ENCODE results near the gene RGS7BP.

RGS7BP gene

DNA sequence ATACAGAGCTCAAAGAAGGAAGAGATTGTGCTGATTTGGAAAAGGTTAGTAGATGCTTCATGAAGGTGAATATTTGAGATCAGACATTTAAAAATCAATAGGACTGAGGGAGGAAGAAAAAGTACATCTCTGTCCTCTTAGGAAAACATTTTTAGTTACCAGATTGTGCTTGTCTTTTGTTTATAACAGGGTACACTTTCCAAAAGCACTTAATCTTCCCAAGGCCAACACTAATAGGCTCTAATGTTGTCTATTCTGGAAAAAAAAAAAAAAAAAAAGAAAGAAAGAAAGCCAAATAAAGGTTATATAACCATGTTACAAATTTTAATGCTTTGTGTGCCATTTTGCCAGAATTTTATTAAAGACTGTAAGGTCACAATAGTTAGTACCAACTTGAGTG lies 139.0 kb downstream of the RGS7BP start:
- no peak for TF ChIP-seq SUZ12 (IDR thresholded peaks at IDR 0.05; ENCODE audit: extremely low read depth, insufficient read depth, insufficient read length)
- TF ChIP-seq YY1 (IDR thresholded peaks at IDR 0.05; ENCODE audit: insufficient read depth, insufficient read length), result no peak
- no peak for TF ChIP-seq ZNF274 (IDR thresholded peaks at IDR 0.05; ENCODE audit: low read depth, low read length)
- DNase-seq (ENCODE audit: low read depth, low spot score), result no peak
- no peaks in the 10 kb centered on the region for H3K36me3 ChIP-seq (ENCODE audit: insufficient read depth, insufficient read length, low read length)

DNA sequence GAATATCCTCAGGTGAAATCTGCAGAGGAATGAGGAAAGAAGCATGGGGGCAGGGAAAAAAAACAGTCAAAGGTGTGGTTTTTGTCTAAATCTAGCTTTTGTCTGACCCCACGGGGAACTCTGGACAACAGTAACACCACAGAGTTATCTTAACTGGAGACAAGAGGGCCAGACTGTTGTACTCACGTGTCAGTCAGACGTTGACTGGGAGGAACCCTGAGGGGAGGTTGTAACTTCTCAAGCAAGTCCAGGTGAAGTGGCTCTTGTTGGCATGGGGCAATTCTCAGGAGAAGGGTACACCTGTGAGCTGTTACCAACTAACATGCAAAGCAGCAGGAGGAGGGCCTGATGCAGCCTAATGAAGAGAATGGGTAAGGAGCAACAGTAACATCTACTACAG lies 140.4 kb downstream of the RGS7BP start:
- Histone ChIP-seq H3K27me3 (ENCODE audit: insufficient read depth, insufficient read length) (no peaks in the 10 kb centered on the region), H3K4me3 (ENCODE audit: insufficient read length, low read depth) (no peak overlapping the region), H3K4me1 (ENCODE audit: insufficient read depth, insufficient read length) (no peaks in the 10 kb centered on the region), H3K9me3 (ENCODE audit: insufficient read depth, low read length) (0 out of 2 replicates have a peak, but pooled peaks cover 2% of the 10 kb centered on the region), H3K36me3 (ENCODE audit: insufficient read depth, insufficient read length, low read length) (no peaks in the 10 kb centered on the region), H3K9ac (ENCODE audit: insufficient read length, low read depth) (no peak overlapping the region)
- DNase-seq (ENCODE audit: low read depth, low spot score), result no peak
- TF ChIP-seq SUZ12 (IDR thresholded peaks at IDR 0.05; ENCODE audit: extremely low read depth, insufficient read depth, insufficient read length), result no peak
- no peak for TF ChIP-seq ZNF274 (IDR thresholded peaks at IDR 0.05; ENCODE audit: low read depth, low read length)
- no peak for TF ChIP-seq YY1 (IDR thresholded peaks at IDR 0.05; ENCODE audit: insufficient read depth, insufficient read length)

More for the DNA sequence above, 139.0 kb downstream of the RGS7BP start:
- no peak overlapping the region for H3K9ac ChIP-seq (ENCODE audit: insufficient read length, low read depth)
- H3K4me1 ChIP-seq (ENCODE audit: insufficient read depth, insufficient read length), result no peaks in the 10 kb centered on the region
- no peak overlapping the region for H3K4me3 ChIP-seq (ENCODE audit: insufficient read length, low read depth)
- no peaks in the 10 kb centered on the region for H3K27me3 ChIP-seq (ENCODE audit: insufficient read depth, insufficient read length)
- H3K9me3 ChIP-seq (ENCODE audit: insufficient read depth, low read length), result no peaks in the 10 kb centered on the region

DNA sequence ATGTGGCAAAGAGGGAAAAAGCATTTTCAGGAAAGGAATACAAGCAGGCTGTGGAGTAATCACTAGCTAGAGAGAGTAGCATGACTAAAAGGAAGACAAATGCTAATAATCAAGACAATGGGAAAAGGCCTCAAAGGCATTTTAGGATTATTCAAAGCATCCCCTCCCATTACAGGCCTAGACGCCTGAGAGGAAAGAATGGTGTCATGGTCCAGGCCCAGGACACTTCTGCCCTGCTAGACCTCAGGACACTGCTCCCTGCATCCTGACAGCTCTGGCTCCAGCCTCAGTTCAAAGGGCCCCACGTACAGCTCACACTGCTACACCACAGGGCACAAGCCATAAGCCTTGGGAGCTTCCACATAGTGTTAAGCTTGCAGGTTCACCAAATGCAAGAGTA lies 143.7 kb downstream of the RGS7BP start:
- Histone ChIP-seq H3K9ac (ENCODE audit: insufficient read length, low read depth) (no peak overlapping the region), H3K4me3 (ENCODE audit: insufficient read length, low read depth) (no peak overlapping the region), H3K9me3 (ENCODE audit: insufficient read depth, low read length) (0 out of 2 replicates have a peak, but pooled peaks cover 4% of the 10 kb centered on the region), H3K36me3 (ENCODE audit: insufficient read depth, insufficient read length, low read length) (no peaks in the 10 kb centered on the region), H3K4me1 (ENCODE audit: insufficient read depth, insufficient read length) (no peaks in the 10 kb centered on the region), H3K27me3 (ENCODE audit: insufficient read depth, insufficient read length) (no peaks in the 10 kb centered on the region)
- TF ChIP-seq SUZ12 (IDR thresholded peaks at IDR 0.05; ENCODE audit: extremely low read depth, insufficient read depth, insufficient read length) (no peak), ZNF274 (IDR thresholded peaks at IDR 0.05; ENCODE audit: low read depth, low read length) (no peak), YY1 (IDR thresholded peaks at IDR 0.05; ENCODE audit: insufficient read depth, insufficient read length) (no peak)
- peak; percentile 16 for DNase-seq (ENCODE audit: low read depth, low spot score)

DNA sequence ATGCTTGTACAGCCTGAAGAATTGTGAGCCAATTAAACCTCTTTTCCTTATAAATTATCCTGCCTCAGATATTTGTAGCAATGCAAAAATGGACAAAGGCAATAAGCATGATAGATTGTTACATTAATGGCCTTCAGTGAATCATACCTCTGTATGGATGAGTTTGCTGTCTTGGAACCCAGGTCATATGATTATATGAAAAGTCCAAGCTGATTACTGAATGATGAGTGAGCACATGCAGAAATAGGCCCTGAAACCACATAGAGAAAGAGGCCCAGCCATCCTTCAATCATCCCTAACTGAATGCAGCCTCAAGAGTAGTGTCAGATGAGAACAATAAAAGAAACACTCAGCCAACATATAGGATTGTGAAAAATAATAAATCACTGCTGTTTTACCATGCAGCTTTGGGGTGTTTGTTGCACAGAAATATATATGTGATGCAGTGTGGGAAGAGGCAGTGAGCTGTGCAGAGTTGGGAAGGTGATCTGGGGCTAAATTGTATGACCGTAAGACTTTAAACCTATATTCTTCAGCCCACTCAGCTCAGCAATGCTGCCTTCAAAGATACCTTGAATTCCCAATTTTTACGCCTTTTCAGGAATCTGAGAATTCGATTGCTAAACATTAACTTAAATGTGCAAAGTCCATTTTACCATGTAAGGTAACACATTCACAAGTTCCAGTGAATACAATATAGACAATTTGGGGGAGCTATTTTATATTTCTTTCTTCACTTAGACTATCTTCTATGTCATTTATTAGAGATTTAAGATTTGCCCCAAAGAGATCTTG lies 148.1 kb downstream of the RGS7BP start:
- Histone ChIP-seq H3K4me1 (ENCODE audit: insufficient read depth, insufficient read length) (no peaks in the 10 kb centered on the region), H3K27me3 (ENCODE audit: insufficient read depth, insufficient read length) (no peaks in the 10 kb centered on the region), H3K4me3 (ENCODE audit: insufficient read length, low read depth) (no peak overlapping the region), H3K9ac (ENCODE audit: insufficient read length, low read depth) (no peak overlapping the region), H3K36me3 (ENCODE audit: insufficient read depth, insufficient read length, low read length) (no peaks in the 10 kb centered on the region), H3K9me3 (ENCODE audit: insufficient read depth, low read length) (0 out of 2 replicates have a peak, but pooled peaks cover 4% of the 10 kb centered on the region)
- TF ChIP-seq SUZ12 (IDR thresholded peaks at IDR 0.05; ENCODE audit: extremely low read depth, insufficient read depth, insufficient read length) (no peak), YY1 (IDR thresholded peaks at IDR 0.05; ENCODE audit: insufficient read depth, insufficient read length) (no peak), ZNF274 (IDR thresholded peaks at IDR 0.05; ENCODE audit: low read depth, low read length) (no peak)
- DNase-seq (ENCODE audit: low read depth, low spot score), result no peak

DNA sequence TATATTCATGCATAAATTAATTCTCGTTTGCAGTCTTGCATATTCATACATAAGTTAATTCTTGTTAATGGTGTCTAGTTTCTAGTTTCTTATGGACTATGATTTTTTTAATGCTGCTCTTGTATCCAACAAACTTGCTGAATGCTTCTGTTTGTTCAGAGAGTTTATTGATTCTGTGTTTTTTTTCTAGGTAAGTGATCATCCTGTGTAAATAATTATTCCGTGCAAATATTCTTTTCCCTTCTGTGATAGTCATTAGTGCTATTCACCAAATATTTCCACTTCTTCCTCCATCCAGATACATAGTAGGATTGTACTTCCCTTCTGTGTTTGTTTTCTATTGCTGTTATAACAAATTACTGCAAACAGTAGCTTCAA lies 148.7 kb downstream of the RGS7BP start:
- DNase-seq (ENCODE audit: low read depth, low spot score), result no peak
- Histone ChIP-seq H3K4me3 (ENCODE audit: insufficient read length, low read depth) (no peak overlapping the region), H3K36me3 (ENCODE audit: insufficient read depth, insufficient read length, low read length) (no peaks in the 10 kb centered on the region), H3K9me3 (ENCODE audit: insufficient read depth, low read length) (0 out of 2 replicates have a peak, but pooled peaks cover 4% of the 10 kb centered on the region), H3K27me3 (ENCODE audit: insufficient read depth, insufficient read length) (no peaks in the 10 kb centered on the region), H3K4me1 (ENCODE audit: insufficient read depth, insufficient read length) (no peaks in the 10 kb centered on the region), H3K9ac (ENCODE audit: insufficient read length, low read depth) (no peak overlapping the region)
- TF ChIP-seq SUZ12 (IDR thresholded peaks at IDR 0.05; ENCODE audit: extremely low read depth, insufficient read depth, insufficient read length) (no peak), YY1 (IDR thresholded peaks at IDR 0.05; ENCODE audit: insufficient read depth, insufficient read length) (no peak)

DNA sequence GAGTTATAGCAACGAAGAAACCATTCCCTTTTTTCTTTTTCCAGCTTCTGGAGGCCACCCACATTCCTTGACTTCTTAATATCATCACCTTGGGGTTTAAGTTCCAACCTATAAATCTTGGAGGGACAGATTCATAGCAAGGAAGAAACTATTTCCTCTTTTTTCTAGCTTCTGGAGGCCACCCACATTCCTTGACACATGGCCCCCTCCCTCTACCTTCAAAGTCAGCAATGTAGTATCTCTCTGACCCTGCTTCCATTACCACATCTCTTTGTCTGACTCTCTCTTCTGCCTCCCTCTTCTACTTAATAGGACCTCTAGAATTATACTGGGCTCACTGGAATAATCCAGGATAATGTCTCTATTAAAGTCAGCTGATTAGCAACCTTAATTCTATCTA lies 149.8 kb downstream of the RGS7BP start:
- no peak for TF ChIP-seq SUZ12 (IDR thresholded peaks at IDR 0.05; ENCODE audit: extremely low read depth, insufficient read depth, insufficient read length)
- TF ChIP-seq ZNF274 (IDR thresholded peaks at IDR 0.05; ENCODE audit: low read depth, low read length), result no peak
- TF ChIP-seq YY1 (IDR thresholded peaks at IDR 0.05; ENCODE audit: insufficient read depth, insufficient read length), result no peak
- Histone ChIP-seq H3K36me3 (ENCODE audit: insufficient read depth, insufficient read length, low read length) (no peaks in the 10 kb centered on the region), H3K4me3 (ENCODE audit: insufficient read length, low read depth) (no peak overlapping the region), H3K9ac (ENCODE audit: insufficient read length, low read depth) (no peak overlapping the region), H3K27me3 (ENCODE audit: insufficient read depth, insufficient read length) (no peaks in the 10 kb centered on the region), H3K9me3 (ENCODE audit: insufficient read depth, low read length) (0 out of 2 replicates have a peak, but pooled peaks cover 4% of the 10 kb centered on the region), H3K4me1 (ENCODE audit: insufficient read depth, insufficient read length) (no peaks in the 10 kb centered on the region)
- DNase-seq (ENCODE audit: low read depth, low spot score), result no peak

DNA sequence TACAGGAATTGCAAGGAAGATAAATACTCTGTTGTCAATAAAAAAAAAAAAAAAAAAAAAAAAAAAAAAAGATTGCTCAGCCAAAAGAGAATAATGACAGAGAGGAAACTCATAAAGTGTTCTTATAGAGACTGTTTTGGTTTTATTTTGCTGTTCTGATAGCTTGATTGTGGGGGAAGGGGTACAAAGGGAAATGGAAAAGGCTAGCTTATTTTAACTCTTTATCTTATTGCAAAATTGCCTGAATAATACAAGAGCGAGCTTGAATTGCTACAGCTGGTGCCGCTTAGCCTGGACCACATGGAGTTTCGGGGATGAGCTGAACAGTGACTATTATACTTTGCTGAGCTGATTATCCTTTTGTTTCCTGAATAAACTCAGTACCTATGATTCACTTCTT lies 153.5 kb downstream of the RGS7BP start:
- no peak overlapping the region for H3K4me3 ChIP-seq (ENCODE audit: insufficient read length, low read depth)
- DNase-seq (ENCODE audit: low read depth, low spot score), result no peak
- no peak overlapping the region for H3K9ac ChIP-seq (ENCODE audit: insufficient read length, low read depth)
- no peaks in the 10 kb centered on the region for H3K36me3 ChIP-seq (ENCODE audit: insufficient read depth, insufficient read length, low read length)
- no peaks in the 10 kb centered on the region for H3K9me3 ChIP-seq (ENCODE audit: insufficient read depth, low read length)
- no peaks in the 10 kb centered on the region for H3K4me1 ChIP-seq (ENCODE audit: insufficient read depth, insufficient read length)
- TF ChIP-seq YY1 (IDR thresholded peaks at IDR 0.05; ENCODE audit: insufficient read depth, insufficient read length) (no peak), ZNF274 (IDR thresholded peaks at IDR 0.05; ENCODE audit: low read depth, low read length) (no peak), SUZ12 (IDR thresholded peaks at IDR 0.05; ENCODE audit: extremely low read depth, insufficient read depth, insufficient read length) (no peak)
- H3K27me3 ChIP-seq (ENCODE audit: insufficient read depth, insufficient read length), result no peaks in the 10 kb centered on the region
